ENCODE data around the gene RNASE13. TPM values are rescaled to one million over a fixed set of nuclear protein-coding genes. Genes with fewer than 3 reads are reported as not detected.

Gene RNASE13
- polyA plus RNA-seq, 2 of the 4 experiments (the other 2 are of a cell fraction) = not detected

GRCh38 chr14:21026988-21027315 is 7.7 kb downstream of the RNASE13 start:
- CTCF ChIA-PET = interaction anchor here (1.2 to 12.5 kb wide), 7 partner anchors 9 to 66 kb away, joined by 3 to 210 read pairs (median 8); no protein-coding TSS in a partner anchor
- FAIRE-seq = no peak
- POLR2A ChIA-PET = no interaction called here
- WGBS (ENCODE audit: missing lambda C conversion rate) = 60% methylated on average over 3 of the region's 3 CpGs
- Histone ChIP-seq H3K9me3 (no peaks in the 10 kb centered on the region), H3K4me2 (no peak overlapping the region), H3K27ac (no peak overlapping the region), H3K4me1 (0 out of 3 replicates have a peak, but pooled peaks cover 3% of the 10 kb centered on the region), H3K4me3 (no peak overlapping the region)
- TF ChIP-seq RCOR1 (IDR thresholded peaks at IDR 0.05; ENCODE audit: low read depth, low read length) (no peak), PHF8 (IDR thresholded peaks at IDR 0.05; ENCODE audit: borderline replicate concordance, low read depth) (no peak), HES2 (IDR thresholded peaks at IDR 0.05) (no peak), GATA3 (IDR thresholded peaks at IDR 0.05; ENCODE audit: borderline replicate concordance) (no peak), CEBPB (IDR thresholded peaks at IDR 0.05) (no peak), CHD2 (IDR thresholded peaks at IDR 0.05; ENCODE audit: low read length, partially characterized antibody) (no peak), HDAC2 (IDR thresholded peaks at IDR 0.05) (no peak), FOXS1 (CRISPR knock-in tag; IDR thresholded peaks at IDR 0.05) (no peak), JUN (IDR thresholded peaks at IDR 0.05) (no peak), HOXB5 (CRISPR knock-in tag; IDR thresholded peaks at IDR 0.05) (no peak), TFCP2L1 (CRISPR knock-in tag; IDR thresholded peaks at IDR 0.05) (no peak), RARB (CRISPR knock-in tag; IDR thresholded peaks at IDR 0.05) (no peak), SREBF2 (IDR thresholded peaks at IDR 0.05) (no peak), HOXB13 (CRISPR knock-in tag; IDR thresholded peaks at IDR 0.05; ENCODE audit: low read depth) (no peak)
- TF ChIP-seq, protein P1, sequence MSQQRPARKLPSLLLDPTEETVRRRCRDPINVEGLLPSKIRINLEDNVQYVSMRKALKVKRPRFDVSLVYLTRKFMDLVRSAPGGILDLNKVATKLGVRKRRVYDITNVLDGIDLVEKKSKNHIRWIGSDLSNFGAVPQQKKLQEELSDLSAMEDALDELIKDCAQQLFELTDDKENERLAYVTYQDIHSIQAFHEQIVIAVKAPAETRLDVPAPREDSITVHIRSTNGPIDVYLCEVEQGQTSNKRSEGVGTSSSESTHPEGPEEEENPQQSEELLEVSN (IDR thresholded peaks at IDR 0.05; ENCODE audit: borderline replicate concordance, low read depth) = no peak
- TF ChIP-seq, protein P2, sequence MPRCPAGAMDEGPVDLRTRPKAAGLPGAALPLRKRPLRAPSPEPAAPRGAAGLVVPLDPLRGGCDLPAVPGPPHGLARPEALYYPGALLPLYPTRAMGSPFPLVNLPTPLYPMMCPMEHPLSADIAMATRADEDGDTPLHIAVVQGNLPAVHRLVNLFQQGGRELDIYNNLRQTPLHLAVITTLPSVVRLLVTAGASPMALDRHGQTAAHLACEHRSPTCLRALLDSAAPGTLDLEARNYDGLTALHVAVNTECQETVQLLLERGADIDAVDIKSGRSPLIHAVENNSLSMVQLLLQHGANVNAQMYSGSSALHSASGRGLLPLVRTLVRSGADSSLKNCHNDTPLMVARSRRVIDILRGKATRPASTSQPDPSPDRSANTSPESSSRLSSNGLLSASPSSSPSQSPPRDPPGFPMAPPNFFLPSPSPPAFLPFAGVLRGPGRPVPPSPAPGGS (IDR thresholded peaks at IDR 0.05) = no peak
- TF ChIP-seq, protein P3, sequence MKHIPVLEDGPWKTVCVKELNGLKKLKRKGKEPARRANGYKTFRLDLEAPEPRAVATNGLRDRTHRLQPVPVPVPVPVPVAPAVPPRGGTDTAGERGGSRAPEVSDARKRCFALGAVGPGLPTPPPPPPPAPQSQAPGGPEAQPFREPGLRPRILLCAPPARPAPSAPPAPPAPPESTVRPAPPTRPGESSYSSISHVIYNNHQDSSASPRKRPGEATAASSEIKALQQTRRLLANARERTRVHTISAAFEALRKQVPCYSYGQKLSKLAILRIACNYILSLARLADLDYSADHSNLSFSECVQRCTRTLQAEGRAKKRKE (CRISPR knock-in tag; IDR thresholded peaks at IDR 0.05; ENCODE audit: low read depth) = no peak
- no peak for DNase-seq (ENCODE audit: low read depth in 1 of 2, low spot score in 1 of 2)
- no peak for ATAC-seq

- H3K27ac ChIP-seq = no peak overlapping the region
- no peak for TF ChIP-seq ESRRA (IDR thresholded peaks at IDR 0.05; ENCODE audit: borderline replicate concordance, low read length)
- TF ChIP-seq, protein P4, sequence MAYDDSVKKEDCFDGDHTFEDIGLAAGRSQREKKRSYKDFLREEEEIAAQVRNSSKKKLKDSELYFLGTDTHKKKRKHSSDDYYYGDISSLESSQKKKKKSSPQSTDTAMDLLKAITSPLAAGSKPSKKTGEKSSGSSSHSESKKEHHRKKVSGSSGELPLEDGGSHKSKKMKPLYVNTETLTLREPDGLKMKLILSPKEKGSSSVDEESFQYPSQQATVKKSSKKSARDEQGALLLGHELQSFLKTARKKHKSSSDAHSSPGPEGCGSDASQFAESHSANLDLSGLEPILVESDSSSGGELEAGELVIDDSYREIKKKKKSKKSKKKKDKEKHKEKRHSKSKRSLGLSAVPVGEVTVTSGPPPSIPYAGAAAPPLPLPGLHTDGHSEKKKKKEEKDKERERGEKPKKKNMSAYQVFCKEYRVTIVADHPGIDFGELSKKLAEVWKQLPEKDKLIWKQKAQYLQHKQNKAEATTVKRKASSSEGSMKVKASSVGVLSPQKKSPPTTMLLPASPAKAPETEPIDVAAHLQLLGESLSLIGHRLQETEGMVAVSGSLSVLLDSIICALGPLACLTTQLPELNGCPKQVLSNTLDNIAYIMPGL (CRISPR knock-in tag; IDR thresholded peaks at IDR 0.05; ENCODE audit: borderline replicate concordance) = no peak
- DNase-seq (ENCODE audit: low read depth in 1 of 2, low spot score in 1 of 2) (no peak), FAIRE-seq (no peak), ATAC-seq (no peak)
- 0 out of 3 replicates have a peak, but pooled peaks cover 3% of the 10 kb centered on the region for H3K4me1 ChIP-seq
- no peak overlapping the region for H3K4me3 ChIP-seq
- POLR2A ChIA-PET = no interaction called here
- 80% methylated on average over 5 of the region's 7 CpGs for WGBS (ENCODE audit: missing lambda C conversion rate)
- CTCF ChIA-PET = interaction anchor here (0.9 to 12.5 kb wide), 8 partner anchors 9 to 614 kb away, joined by 3 to 210 read pairs (median 6); no protein-coding TSS in a partner anchor
- H3K4me2 ChIP-seq = no peak overlapping the region
- no peaks in the 10 kb centered on the region for H3K9me3 ChIP-seq
Measured at GRCh38 chr14:21026274-21026987, 8.2 kb downstream of the RNASE13 start.

Measured in A549 (cell line).